OCI-LY7 (cell line): ENCODE results near the gene LRRIQ4. TPM values are rescaled to one million over a fixed set of nuclear protein-coding genes. Genes with fewer than 3 reads are reported as not detected.

Source experiments
- BruUV-seq: library from RNA; stranded (reverse); fragments of 400-500 nt; replicated peaks from 2 replicates; lab custom pipeline; 2021; lab: Mats Ljungman, UMichigan
- CTCF ChIA-PET: fragments of 300-600 bp; sonication (Branson Sonifier 250); formaldehyde crosslinking; loops from one replicate; lab custom pipeline; 2022; ENCODE audit warnings: antibody characterized with exemption; ENCODE audit not compliant: unreplicated experiment; lab: Charles Lee
- POLR2A ChIA-PET: fragments of 300-600 bp; sonication (Branson Sonifier 250); formaldehyde crosslinking; loops from one replicate; lab custom pipeline; 2022; ENCODE audit warnings: antibody characterized with exemption; lab: Charles Lee
- DNase-seq: peaks from one replicate; pipeline ENCODE4 v3.0.0-alpha.2; 2015; ENCODE audit warnings: low spot score
- H2AFZ ChIP-seq: fragments of 200-600 bp; sonication (generic), shearing (Covaris generic); 2 replicates; pipeline ENCODE4 v1.6.1; 2014; ENCODE audit warnings: mild to moderate bottlenecking, antibody characterized with exemption, low read length, moderate library complexity
- H3K27ac ChIP-seq: fragments of 200-600 bp; sonication (generic); 2 replicates; pipeline ENCODE4 v1.5.1; 2014; ENCODE audit warnings: mixed run types, low read depth, mild to moderate bottlenecking, moderate library complexity, low read length, inconsistent platforms; ENCODE audit not compliant: poor library complexity, severe bottlenecking
- H3K36me3 ChIP-seq: fragments of 200-600 bp; sonication (generic); 2 replicates; pipeline ENCODE4 v1.6.1; 2014; ENCODE audit warnings: mild to moderate bottlenecking, antibody characterized with exemption, low read length, moderate library complexity, mixed read lengths; ENCODE audit not compliant: insufficient read depth
- H3K4me1 ChIP-seq: fragments of 200-600 bp; sonication (generic); 2 replicates; pipeline ENCODE4 v1.5.1; 2014; ENCODE audit warnings: mild to moderate bottlenecking, low read length; ENCODE audit not compliant: insufficient read depth, poor library complexity, severe bottlenecking
- H3K4me2 ChIP-seq: fragments of 200-600 bp; sonication (generic); 2 replicates; pipeline ENCODE4 v1.6.1; 2014; ENCODE audit warnings: mild to moderate bottlenecking, low read length
- H3K4me3 ChIP-seq: fragments of 200-600 bp; sonication (generic); 2 replicates; pipeline ENCODE4 v1.5.1; 2014; ENCODE audit warnings: mild to moderate bottlenecking, low read depth, low read length; ENCODE audit not compliant: poor library complexity, severe bottlenecking
- H3K79me2 ChIP-seq: fragments of 200-600 bp; sonication (generic); 2 replicates; pipeline ENCODE4 v1.6.1; 2016; ENCODE audit warnings: low read depth, mild to moderate bottlenecking, low read length, moderate library complexity, mixed read lengths; ENCODE audit not compliant: insufficient read depth
- H3K9me2 ChIP-seq: fragments of 200-600 bp; sonication (generic); 2 replicates; pipeline ENCODE4 v1.6.1; 2016; ENCODE audit warnings: mild to moderate bottlenecking, low read length, mixed read lengths; ENCODE audit not compliant: insufficient read depth
- H3K9me3 ChIP-seq: fragments of 200-600 bp; sonication (generic); 2 replicates; pipeline ENCODE4 v1.6.1; 2014; ENCODE audit warnings: mild to moderate bottlenecking, mixed run types, low read length, mixed read lengths
- H4K20me1 ChIP-seq: fragments of 200-600 bp; sonication (generic); 2 replicates; pipeline ENCODE4 v1.6.1; 2014; ENCODE audit warnings: mild to moderate bottlenecking, antibody characterized with exemption, low read length, moderate library complexity, mixed read lengths; ENCODE audit not compliant: insufficient read depth
- EZH2phosphoT487 ChIP-seq: fragments of 200-600 bp; sonication (generic); IDR thresholded peaks from 2 replicates; pipeline ENCODE4 v1.6.1; 2018; ENCODE audit warnings: low read depth, borderline replicate concordance, mild to moderate bottlenecking, mixed run types, antibody characterized with exemption, low read length, moderate library complexity, mixed read lengths
- intact Hi-C: fragments of 100-400 bp; cut with micrococcal nuclease; formaldehyde crosslinking; loops from one replicate; pipeline ENCODE4 v1.10.0; 2022; ENCODE audit not compliant: unreplicated experiment
- total RNA-seq, 2 experiments: library from RNA; depleted of rRNA in 1 of 2; stranded (reverse); fragments of >200 nt in 1 of 2; shearing (Covaris generic) in 1 of 2; gene quantifications; 2 replicates each; pipeline ENCODE4 v1.2.3, GENCODE V29; 2014 to 2022
- TF ChIP-seq, protein P1 (sequence below): fragments of 200-600 bp; sonication (generic); conservative IDR thresholded peaks from 2 replicates; pipeline ENCODE4 v1.5.1; 2014; ENCODE audit warnings: mild to moderate bottlenecking, antibody characterized with exemption, low read length, moderate library complexity, mixed read lengths

The LRRIQ4 gene
- total RNA-seq, 2 experiments from 2014 or later = 0.17 to 0.47 TPM

- ChIA-PET CTCF (interaction anchor here (1.3 kb wide), 1 partner anchor 22 kb away, joined by 3 read pairs; no protein-coding TSS in a partner anchor), POLR2A (interaction anchor here (0.5 to 2.5 kb wide), 11 partner anchors 8 to 531 kb away, joined by 3 to 17 read pairs (median 4); no protein-coding TSS in a partner anchor)
- Histone ChIP-seq H2AFZ (peak overlapping the region; percentile 96), H3K36me3 (no peaks in the 10 kb centered on the region), H3K4me1 (peaks cover 38% of the 10 kb centered on the region), H3K79me2 (no peaks in the 10 kb centered on the region), H3K9me3 (no peaks in the 10 kb centered on the region), H3K4me3 (no peak overlapping the region), H3K9me2 (no peaks in the 10 kb centered on the region), H3K4me2 (peak overlapping the region; percentile 48), H3K27ac (peak overlapping the region; percentile 63), H4K20me1 (no peaks in the 10 kb centered on the region)
- intact Hi-C loops = loop anchor here (2.0 kb wide), 1 partner anchor 24 kb away; the partner anchor contains the start of genes LRRC34 and LRRIQ4
- BruUV-seq = no TSS peak
- TF ChIP-seq, protein P1, sequence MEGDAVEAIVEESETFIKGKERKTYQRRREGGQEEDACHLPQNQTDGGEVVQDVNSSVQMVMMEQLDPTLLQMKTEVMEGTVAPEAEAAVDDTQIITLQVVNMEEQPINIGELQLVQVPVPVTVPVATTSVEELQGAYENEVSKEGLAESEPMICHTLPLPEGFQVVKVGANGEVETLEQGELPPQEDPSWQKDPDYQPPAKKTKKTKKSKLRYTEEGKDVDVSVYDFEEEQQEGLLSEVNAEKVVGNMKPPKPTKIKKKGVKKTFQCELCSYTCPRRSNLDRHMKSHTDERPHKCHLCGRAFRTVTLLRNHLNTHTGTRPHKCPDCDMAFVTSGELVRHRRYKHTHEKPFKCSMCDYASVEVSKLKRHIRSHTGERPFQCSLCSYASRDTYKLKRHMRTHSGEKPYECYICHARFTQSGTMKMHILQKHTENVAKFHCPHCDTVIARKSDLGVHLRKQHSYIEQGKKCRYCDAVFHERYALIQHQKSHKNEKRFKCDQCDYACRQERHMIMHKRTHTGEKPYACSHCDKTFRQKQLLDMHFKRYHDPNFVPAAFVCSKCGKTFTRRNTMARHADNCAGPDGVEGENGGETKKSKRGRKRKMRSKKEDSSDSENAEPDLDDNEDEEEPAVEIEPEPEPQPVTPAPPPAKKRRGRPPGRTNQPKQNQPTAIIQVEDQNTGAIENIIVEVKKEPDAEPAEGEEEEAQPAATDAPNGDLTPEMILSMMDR = no peak
- no peak for TF ChIP-seq EZH2phosphoT487
- peak; percentile 70 for DNase-seq
These were observed 23.6 kb downstream of the LRRIQ4 start for GRCh38 chr3:169836078-169836941.

GRCh38 chr3:169836942-169837275, 24.2 kb downstream of the LRRIQ4 start:
- BruUV-seq = no TSS peak

More at GRCh38 chr3:169836942-169837275, 24.2 kb downstream of the LRRIQ4 start:
- no peak overlapping the region for H3K27ac ChIP-seq
- no peak overlapping the region for H3K4me2 ChIP-seq
- ChIA-PET CTCF (no interaction called here), POLR2A (interaction anchor here (0.5 to 2.5 kb wide), 5 partner anchors 7 to 28 kb away, joined by 3 to 17 read pairs (median 5); no protein-coding TSS in a partner anchor)
- no peaks in the 10 kb centered on the region for H3K9me3 ChIP-seq
- H3K79me2 ChIP-seq = no peaks in the 10 kb centered on the region
- TF ChIP-seq EZH2phosphoT487 = no peak
- TF ChIP-seq, protein P1 = no peak
- peak overlapping the region; percentile 96 for H2AFZ ChIP-seq
- H3K36me3 ChIP-seq = no peaks in the 10 kb centered on the region
- no peak for DNase-seq
- intact Hi-C loops = loop anchor here (2.0 kb wide), 1 partner anchor 24 kb away; the partner anchor contains the start of genes LRRC34 and LRRIQ4
- H3K4me3 ChIP-seq = no peak overlapping the region
- peaks cover 41% of the 10 kb centered on the region for H3K4me1 ChIP-seq
- H3K9me2 ChIP-seq = no peaks in the 10 kb centered on the region
- no peaks in the 10 kb centered on the region for H4K20me1 ChIP-seq
